Stomach smooth muscle (tissue), 2 donors: ENCODE measurements around the gene ITGB5.

Source experiments
- H3K27ac ChIP-seq: one replicate; pipeline ENCODE4 v1.7.0; 2013; ENCODE audit warnings: mild to moderate bottlenecking, low read length, inconsistent platforms
- H3K27me3 ChIP-seq, 2 donors: one replicate each; pipeline ENCODE4 v1.7.0; 2013; ENCODE audit warnings: low read length in 2 of 2; ENCODE audit not compliant: insufficient read depth in 2 of 2, control insufficient read depth in 1 of 2
- H3K36me3 ChIP-seq, 2 donors: one replicate each; pipeline ENCODE4 v1.7.0; 2013; ENCODE audit warnings: low read length in 2 of 2; ENCODE audit not compliant: control insufficient read depth in 2 of 2, insufficient read depth in 2 of 2
- H3K4me1 ChIP-seq: one replicate; pipeline ENCODE4 v1.7.0; 2013; ENCODE audit warnings: low read length; ENCODE audit not compliant: control insufficient read depth, insufficient read depth
- H3K4me3 ChIP-seq, 2 donors: one replicate each; pipeline ENCODE4 v1.7.0; 2013; ENCODE audit warnings: low read length in 2 of 2
- H3K9ac ChIP-seq, 2 donors: one replicate each; pipeline ENCODE4 v1.7.0; 2013; ENCODE audit warnings: low read length in 2 of 2, mild to moderate bottlenecking in 1 of 2
- H3K9me3 ChIP-seq, 2 donors: one replicate each; pipeline ENCODE4 v1.7.0; 2013; ENCODE audit warnings: low read length in 2 of 2; ENCODE audit not compliant: control insufficient read depth in 2 of 2
- donor health status: healthy.
- donor health status: Pancreatic carcinoma.

The ITGB5 gene

DNA sequence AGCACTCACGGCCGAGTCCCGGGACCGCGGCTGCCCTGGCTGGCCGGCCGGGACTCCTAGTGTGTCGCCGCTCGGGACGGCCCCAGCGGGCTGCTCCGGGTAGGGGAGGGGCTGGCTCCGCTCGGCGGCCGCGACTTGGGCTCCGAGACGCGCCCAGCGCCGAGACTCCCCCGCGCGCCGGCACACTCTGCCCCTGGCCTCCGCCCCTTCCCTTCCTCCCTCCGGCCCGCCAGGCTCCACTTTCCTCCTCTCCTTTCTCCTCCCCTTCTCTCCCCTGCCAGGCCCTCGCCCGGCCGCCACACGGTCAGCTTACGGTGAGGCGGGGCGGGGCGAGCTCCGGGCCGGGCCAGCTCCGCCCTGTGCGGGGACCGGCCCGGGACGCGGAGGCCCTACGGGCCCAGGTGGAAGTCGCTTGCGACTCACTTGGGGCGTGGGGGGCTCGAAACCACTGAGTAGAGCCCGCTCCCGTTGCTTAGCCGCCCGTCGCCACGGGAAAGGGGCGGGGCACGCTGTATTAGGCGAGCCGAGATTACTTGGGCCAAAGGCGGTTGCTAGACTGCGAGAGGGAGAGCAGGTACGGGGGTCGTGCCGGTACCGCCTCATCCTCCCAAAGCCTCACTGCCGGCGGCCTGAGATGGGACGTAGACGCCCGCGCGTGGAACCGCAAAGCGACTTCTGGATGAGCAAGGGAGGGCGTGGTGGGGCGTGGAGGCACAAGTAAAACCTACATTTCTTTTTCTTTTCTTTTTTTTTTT, at the start of gene ITGB5:
Gene ITGB5, minus strand, starts transcription at position 189 of the 755 bp plus-strand sequence. CDS start 365 bp downstream, outside the sequence.
- Histone ChIP-seq H3K27me3 (no peaks in the 10 kb centered on the region), H3K36me3 (no peaks in the 10 kb centered on the region), H3K9ac (peak within 1 kb of the TSS; percentile 66 to 72), H3K27ac (peak within 1 kb of the TSS; percentile 76), H3K4me3 (peak within 1 kb of the TSS; percentile 59 to 79), H3K4me1 (peaks cover 19% of the 10 kb centered on the region), H3K9me3 (no peaks in the 10 kb centered on the region)

DNA sequence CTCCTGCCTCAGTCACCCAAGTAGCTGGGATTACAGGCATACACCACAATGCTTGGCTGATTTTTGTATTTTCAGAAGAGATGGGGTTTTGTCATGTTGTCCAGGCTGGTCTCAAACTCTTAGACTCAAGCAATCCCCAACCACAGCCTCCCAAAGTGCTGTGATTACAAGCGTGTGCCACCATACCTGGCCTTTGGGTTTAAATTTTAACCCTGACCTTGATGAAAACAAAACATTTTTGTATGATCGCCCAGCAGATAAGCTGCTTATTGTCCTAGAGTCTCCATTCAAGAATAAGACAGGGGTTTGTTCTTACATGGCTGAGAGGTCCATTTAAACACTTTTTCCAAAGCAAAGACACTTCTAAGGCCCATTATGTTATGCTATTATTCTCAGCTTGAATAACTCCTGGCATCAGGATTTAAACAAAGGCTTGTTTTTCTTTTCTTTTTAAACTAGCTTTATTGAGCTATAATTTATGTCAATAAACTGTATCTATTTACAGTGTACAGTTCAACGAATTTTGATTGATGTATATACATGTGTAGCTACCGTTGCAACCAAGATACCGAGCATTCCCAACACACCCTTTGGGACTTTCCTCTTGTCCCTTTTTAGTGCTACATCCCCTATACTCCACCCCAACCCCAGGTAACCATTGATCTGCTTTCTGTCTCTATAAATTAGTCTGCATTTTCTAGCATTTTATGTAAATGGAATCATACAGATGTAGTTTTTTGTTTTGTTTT, 48.8 kb upstream of the ITGB5 start:
- Histone ChIP-seq H3K9me3 (no peaks in the 10 kb centered on the region), H3K4me1 (no peaks in the 10 kb centered on the region), H3K36me3 (no peaks in the 10 kb centered on the region), H3K4me3 (no peak overlapping the region), H3K9ac (no peak overlapping the region), H3K27me3 (no peaks in the 10 kb centered on the region), H3K27ac (no peak overlapping the region)

DNA sequence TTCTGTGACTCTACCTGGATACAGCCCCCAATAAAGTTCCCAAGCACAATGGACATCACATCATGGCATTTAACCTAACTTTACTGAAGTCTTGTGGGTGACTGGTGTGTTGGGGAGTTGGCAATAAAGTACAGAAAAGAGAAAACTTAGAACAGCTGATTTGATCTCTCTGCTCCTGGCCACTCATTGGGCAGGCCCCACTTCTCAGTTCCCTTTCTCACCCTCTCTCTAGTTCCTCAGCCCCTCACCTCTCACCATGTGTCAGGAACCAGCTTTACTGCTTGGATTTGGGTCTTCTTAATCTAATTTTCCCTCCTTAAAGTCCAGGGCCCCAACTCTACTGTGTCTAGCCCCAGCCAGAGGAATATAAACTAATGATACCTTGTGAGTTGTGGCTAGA, 48.1 kb upstream of the ITGB5 start:
- Histone ChIP-seq H3K4me3 (no peak overlapping the region), H3K9ac (no peak overlapping the region), H3K27me3 (no peaks in the 10 kb centered on the region)

GRCh38 chr3:124934577-124934976, 47.4 kb upstream of the ITGB5 start, which contains the start of gene MUC13:
Gene MUC13, minus strand, starts transcription at chr3:124934751. Its CDS starts 39 bp downstream, at chr3:124934712.
- Histone ChIP-seq H3K4me3 (no peak within 1 kb of the TSS), H3K27me3 (no peaks in the 10 kb centered on the region), H3K9ac (no peak within 1 kb of the TSS), H3K9me3 (no peaks in the 10 kb centered on the region), H3K36me3 (no peaks in the 10 kb centered on the region), H3K27ac (no peak within 1 kb of the TSS), H3K4me1 (no peaks in the 10 kb centered on the region)

More for the DNA sequence above, 48.1 kb upstream of the ITGB5 start:
- no peaks in the 10 kb centered on the region for H3K36me3 ChIP-seq
- no peaks in the 10 kb centered on the region for H3K4me1 ChIP-seq
- H3K27ac ChIP-seq = no peak overlapping the region
- no peaks in the 10 kb centered on the region for H3K9me3 ChIP-seq

DNA sequence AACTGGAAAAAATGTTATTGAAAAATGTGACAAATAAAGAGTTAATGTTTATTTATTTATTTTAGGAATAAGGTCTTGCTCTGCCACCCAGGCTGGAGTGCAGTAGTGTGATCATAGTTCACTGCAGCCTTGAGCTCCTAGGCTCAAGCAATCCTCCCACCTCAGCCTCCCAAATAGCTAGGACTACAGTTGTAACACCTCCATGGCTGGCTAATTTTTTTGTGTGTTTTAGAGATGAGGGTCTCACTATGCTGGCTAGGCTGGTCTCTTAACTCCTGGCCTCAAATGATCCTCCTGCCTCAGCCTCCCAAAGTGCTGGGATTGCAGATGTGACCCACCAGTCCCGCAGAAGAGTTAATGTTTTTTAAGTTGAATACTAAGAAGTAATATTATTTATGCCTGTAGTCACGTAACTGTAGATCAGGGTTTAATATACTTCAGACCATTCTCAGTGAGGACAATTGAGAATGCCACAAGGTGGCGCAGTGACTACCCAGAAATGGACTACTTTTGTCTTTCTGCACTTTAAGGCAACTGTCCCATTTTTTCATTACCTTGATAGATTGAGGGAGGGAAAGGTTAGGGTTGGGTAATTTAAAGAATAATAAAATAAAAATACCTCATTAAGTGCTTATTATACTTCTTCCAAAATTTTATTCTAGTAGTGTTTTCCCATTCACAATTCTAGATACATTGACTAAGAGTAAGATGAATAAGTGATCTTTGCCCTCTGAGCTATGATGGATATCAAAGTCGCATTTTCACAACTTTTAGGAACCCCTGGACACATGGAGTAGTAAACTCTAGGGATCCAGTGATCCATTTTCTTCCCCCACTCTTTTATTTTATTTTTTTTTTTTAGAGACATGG, 41.4 kb upstream of the ITGB5 start:
- H3K4me3 ChIP-seq = no peak overlapping the region

DNA sequence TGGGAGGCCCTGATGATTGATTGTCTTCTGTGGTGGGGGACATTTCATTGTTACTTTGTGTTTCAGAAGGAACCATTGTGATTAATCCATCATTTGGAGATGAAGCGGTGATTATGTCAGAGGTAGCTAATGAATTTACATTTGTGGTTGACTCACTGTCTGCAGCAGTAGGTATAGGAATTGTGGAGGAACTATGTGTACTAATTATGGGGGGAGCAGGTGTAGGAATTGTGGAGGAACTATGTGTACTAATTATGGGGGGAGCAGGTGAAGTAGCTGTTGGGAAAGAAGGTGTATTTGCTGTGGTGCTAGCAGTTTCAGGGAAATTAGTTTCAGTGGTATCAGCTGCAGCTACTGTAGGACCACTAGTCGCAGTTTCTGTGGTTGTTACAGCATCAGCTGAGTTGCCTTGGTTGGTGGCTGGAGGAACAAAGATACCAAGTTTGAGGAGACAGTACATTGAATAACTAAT, 40.4 kb upstream of the ITGB5 start:
- Histone ChIP-seq H3K4me1 (no peaks in the 10 kb centered on the region), H3K27me3 (no peaks in the 10 kb centered on the region), H3K9me3 (no peaks in the 10 kb centered on the region), H3K27ac (no peak overlapping the region), H3K36me3 (no peaks in the 10 kb centered on the region), H3K4me3 (no peak overlapping the region), H3K9ac (no peak overlapping the region)

More for the DNA sequence above, 41.4 kb upstream of the ITGB5 start:
- Histone ChIP-seq H3K4me1 (no peaks in the 10 kb centered on the region), H3K9ac (no peak overlapping the region), H3K9me3 (no peaks in the 10 kb centered on the region), H3K27ac (no peak overlapping the region), H3K27me3 (no peaks in the 10 kb centered on the region), H3K36me3 (no peaks in the 10 kb centered on the region)

- H3K9ac ChIP-seq = no peak overlapping the region
- H3K4me3 ChIP-seq = no peak overlapping the region
- no peaks in the 10 kb centered on the region for H3K9me3 ChIP-seq
- no peaks in the 10 kb centered on the region for H3K27me3 ChIP-seq
- no peaks in the 10 kb centered on the region for H3K4me1 ChIP-seq
- H3K27ac ChIP-seq = no peak overlapping the region
- H3K36me3 ChIP-seq = no peaks in the 10 kb centered on the region
These were observed 39.4 kb upstream of the ITGB5 start for GRCh38 chr3:124926426-124927101.

- Histone ChIP-seq H3K9ac (no peak overlapping the region), H3K4me3 (no peak overlapping the region), H3K27me3 (no peaks in the 10 kb centered on the region), H3K4me1 (no peaks in the 10 kb centered on the region), H3K9me3 (no peaks in the 10 kb centered on the region), H3K27ac (no peak overlapping the region), H3K36me3 (no peaks in the 10 kb centered on the region)
These were observed 37.6 kb upstream of the ITGB5 start for GRCh38 chr3:124924741-124925140.

DNA sequence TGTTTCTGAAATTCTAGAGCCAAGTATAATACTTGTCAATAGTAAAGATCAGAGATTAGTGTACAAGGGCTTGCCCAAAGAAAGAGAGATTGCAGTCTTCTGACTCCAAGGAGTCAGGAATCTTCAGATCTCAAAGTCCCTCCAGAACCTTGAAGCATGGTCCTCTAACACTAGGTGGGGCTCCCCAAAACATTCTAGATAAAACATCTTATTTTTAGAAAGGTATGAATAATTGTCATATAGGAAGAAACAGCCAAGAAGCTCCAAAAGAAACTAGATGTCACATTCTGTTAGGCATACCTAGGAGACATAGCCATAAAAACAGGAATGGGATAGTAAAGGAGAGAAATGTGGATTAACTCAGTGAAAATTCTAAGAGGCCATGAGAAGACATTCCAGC, 36.7 kb upstream of the ITGB5 start:
- no peaks in the 10 kb centered on the region for H3K27me3 ChIP-seq
- no peak overlapping the region for H3K4me3 ChIP-seq
- H3K9me3 ChIP-seq = no peaks in the 10 kb centered on the region
- H3K27ac ChIP-seq = no peak overlapping the region
- H3K9ac ChIP-seq = no peak overlapping the region
- no peaks in the 10 kb centered on the region for H3K36me3 ChIP-seq
- no peaks in the 10 kb centered on the region for H3K4me1 ChIP-seq

- H3K9me3 ChIP-seq = no peaks in the 10 kb centered on the region
- H3K27me3 ChIP-seq = no peaks in the 10 kb centered on the region
- no peak overlapping the region for H3K27ac ChIP-seq
- no peaks in the 10 kb centered on the region for H3K36me3 ChIP-seq
- H3K4me1 ChIP-seq = no peaks in the 10 kb centered on the region
- no peak overlapping the region for H3K4me3 ChIP-seq
- no peak overlapping the region for H3K9ac ChIP-seq
These were observed 33.6 kb upstream of the ITGB5 start for GRCh38 chr3:124920718-124921117.
